GM12874 (cell line): ENCODE measurements around the gene MYCL.

Experiments used
- TF ChIP-seq, protein P1 (sequence below): IDR thresholded peaks from 2 replicates; pipeline ENCODE4 v1.5.1; 2011; ENCODE audit warnings: low read depth, mild to moderate bottlenecking, control low read depth, low read length, moderate library complexity; ENCODE audit not compliant: insufficient read depth

The MYCL gene

DNA sequence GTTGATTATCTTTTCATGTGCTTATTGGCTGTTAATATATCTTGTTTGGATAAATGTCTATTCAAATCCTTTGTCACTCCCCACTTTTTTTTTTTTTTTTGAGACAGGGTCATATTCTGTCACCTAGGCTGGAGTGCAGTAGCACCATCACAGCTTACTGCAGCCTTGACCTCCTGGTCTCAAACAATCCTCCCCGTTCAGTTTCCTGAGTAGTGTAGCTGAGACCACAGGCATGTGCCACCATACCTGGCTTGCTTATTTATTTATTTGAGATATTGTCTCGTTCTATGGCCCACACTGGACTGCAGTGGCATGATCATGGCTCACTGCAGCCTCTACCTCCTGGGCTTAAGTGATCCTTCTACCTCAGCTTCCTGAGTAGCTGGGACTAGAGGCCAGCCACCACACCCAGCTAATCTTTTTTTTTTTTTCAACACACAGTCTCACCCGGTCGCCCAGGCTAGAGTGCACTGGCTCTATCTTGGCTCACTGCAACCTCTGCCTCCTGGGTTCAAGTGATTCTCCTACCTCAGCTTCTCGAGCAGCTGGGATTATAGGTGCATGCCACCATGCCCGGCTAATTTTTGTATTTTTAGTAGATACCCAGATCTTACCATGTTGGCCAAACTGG lies 13.9 kb upstream of the MYCL start:
- TF ChIP-seq, protein P1, sequence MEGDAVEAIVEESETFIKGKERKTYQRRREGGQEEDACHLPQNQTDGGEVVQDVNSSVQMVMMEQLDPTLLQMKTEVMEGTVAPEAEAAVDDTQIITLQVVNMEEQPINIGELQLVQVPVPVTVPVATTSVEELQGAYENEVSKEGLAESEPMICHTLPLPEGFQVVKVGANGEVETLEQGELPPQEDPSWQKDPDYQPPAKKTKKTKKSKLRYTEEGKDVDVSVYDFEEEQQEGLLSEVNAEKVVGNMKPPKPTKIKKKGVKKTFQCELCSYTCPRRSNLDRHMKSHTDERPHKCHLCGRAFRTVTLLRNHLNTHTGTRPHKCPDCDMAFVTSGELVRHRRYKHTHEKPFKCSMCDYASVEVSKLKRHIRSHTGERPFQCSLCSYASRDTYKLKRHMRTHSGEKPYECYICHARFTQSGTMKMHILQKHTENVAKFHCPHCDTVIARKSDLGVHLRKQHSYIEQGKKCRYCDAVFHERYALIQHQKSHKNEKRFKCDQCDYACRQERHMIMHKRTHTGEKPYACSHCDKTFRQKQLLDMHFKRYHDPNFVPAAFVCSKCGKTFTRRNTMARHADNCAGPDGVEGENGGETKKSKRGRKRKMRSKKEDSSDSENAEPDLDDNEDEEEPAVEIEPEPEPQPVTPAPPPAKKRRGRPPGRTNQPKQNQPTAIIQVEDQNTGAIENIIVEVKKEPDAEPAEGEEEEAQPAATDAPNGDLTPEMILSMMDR = no peak

DNA sequence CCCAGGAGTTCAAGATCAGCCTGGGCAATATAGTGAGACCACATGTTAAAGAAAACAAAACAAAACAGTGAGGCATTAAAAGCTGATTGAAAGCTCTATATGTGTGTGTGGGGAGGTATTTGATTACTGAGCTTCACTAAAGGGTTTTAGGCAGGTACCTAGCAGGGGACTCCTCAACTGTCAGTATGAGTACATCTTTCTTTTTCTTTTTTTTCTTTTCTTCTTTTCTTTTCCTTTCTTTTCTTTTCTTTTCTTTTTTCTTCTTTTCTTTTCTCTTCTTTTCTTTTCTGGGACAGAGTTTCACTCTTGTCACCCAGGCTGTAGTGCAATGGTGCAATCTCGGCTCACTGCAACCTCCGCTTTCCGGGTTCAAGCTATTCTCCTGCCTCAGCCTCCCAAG lies 8.5 kb upstream of the MYCL start:
- TF ChIP-seq, protein P1 = no peak

DNA sequence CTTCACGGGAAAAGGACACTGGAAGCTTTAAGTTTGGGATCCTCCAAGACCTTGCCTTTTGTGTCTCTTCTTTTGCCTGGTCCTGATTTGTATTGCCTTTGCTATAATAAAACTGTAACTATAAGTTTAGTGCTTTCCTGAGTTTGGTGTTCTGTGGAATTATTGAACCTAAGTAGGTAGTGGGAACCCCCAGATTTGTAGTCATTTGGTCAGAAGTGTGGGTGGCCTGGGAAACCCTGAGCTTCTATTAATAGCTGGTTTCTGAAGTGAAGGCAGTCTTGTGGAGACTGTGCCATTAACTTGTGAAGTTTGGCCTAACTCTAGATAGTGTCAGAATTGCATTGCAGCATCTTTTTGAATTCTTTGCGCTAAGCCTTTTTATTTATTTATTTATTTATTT lies 6.8 kb upstream of the MYCL start:
- TF ChIP-seq, protein P1 = no peak

DNA sequence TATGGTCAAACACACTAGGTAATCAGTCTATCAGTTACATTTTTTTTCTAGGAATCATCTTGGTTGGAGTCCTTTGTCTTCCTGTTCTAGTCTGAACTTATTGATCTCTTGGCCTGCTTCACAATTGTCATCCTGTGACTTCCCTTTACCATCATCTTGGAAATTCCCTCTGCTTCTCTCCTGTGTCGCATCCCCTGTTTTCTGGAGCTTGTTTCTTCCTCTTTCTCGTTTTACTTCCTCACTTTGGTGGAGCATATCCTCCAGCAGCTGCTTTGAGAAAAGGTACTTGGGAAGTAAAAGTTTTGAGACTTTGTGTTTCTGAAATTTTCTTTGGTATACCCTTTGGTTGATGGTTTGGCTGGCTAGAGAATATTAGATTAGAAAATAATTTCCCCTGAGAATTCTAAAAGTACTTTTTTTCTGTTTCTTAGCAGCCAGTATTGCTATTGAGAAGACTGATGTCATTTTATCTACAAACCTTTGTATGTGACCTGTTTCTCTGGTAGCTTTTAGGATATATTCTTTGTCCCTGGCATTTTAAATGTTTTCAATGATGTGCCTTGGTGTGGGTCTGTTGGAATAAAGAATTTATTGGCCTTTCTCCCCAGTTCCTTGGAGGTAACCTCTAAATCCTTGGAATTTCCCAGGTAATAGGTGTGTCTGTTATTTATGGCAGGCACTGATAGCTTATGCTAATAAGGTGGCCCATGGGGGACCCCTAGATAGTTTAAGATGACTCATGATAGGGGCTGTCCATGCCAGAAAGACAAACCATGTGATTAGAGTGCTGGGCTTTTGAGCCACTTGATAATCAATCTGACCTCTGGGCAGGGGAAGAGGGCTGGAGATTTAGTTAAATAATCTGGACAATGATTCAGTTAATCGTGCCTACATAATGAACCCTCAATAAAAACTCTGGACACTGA lies 6.1 kb upstream of the MYCL start:
- TF ChIP-seq, protein P1 = no peak

DNA sequence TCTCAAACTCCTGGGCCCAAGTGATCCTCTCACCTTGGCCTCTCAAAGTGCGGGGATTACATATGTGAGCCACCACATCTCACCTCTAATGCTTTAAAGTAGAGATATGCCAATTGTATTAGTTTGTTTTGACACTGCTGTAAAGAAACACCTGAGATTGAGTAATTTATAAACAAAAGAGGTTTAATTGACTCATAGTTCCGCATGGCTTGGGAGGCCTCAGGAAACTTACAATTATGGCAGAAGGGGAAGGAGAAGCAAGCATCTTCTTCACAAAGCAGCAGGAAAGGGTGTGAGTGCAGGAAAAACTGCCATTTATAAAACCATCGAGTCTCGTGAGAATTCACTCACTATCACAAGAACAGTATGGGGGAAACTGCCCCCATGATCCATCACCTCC lies 3.5 kb upstream of the MYCL start:
- TF ChIP-seq, protein P1 = no peak

DNA sequence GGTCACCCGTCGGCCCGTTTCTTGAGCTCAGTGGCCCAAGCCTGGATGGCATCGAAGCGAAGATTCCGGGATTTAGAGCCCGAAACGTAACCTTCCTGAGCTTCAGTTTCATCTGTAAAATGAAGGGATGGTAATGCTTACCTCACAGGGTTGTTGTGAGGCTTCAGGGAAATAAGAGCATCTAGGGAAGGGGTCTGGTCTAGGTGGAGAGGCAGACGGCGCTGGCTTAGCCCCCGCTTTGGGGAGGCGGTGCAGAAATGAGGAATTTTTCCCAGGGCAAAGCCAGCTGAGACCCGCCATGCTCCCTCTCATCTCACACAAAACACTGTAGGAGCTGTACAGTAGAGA lies 717 bp upstream of the MYCL start:
- TF ChIP-seq, protein P1 = no peak

DNA sequence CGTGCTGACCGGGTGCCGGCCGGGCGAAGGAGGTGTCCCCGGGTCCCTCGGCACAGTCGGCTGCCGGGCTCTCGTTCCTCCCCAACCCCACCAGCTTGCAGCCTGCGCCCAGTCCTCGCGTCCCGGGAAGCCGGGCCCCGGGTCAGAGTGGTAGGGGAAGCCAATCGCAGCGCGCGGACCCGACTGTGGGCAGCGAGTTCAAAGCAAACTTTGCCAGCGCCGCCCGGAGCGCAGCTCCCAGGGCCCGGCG lies 328 bp downstream of the MYCL start:
- TF ChIP-seq, protein P1 = no peak
